ENCODE results near the gene SIGLEC1.
A peak's percentile ranks its signal among the peaks of the same experiment; 100 is the strongest.

Gene SIGLEC1

DNA sequence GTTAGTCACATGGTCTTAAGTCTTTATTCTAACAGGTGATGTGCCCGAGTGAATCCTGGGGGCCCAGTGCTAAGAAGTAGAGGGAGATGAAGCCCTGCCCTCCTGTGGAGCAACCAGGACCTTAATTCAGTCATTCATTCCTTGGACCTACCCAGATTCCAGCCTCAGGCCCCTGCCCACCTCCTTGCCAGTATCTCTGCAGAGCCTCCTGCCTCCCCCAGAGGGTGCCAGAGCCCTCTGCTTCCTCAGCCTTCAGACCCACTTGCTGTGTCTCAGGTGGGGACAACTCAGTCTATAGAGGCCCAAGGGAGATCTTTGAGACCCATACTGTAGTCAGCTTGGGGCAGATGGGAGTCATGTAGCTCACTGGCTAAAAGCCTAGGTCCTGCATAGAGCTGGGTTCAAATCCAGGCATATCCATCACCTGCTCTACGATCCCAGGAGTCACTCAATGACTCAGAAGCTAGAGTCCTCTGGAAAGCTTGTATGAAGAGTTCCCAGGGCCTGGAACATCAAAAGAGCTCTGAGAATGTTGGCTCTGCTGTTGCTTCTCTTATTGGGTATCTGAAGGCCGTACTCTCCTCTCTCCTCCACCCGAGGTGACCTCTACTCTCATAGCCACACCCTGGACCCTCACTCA lies 3.9 kb upstream of the SIGLEC1 start:
- intact Hi-C loops (cut with DNase I; ENCODE audit: low total_unique reads): no loop called here
- Histone ChIP-seq H3K9me3 (no peaks in the 10 kb centered on the region), H3K36me3 (no peaks in the 10 kb centered on the region), H3K4me1 (no peaks in the 10 kb centered on the region), H3K27ac (no peak overlapping the region), H3K4me3 (no peak overlapping the region), H3K27me3 (peaks cover 0 to 22% of the 10 kb centered on the region in 2 donors)
- TF ChIP-seq, protein P1, sequence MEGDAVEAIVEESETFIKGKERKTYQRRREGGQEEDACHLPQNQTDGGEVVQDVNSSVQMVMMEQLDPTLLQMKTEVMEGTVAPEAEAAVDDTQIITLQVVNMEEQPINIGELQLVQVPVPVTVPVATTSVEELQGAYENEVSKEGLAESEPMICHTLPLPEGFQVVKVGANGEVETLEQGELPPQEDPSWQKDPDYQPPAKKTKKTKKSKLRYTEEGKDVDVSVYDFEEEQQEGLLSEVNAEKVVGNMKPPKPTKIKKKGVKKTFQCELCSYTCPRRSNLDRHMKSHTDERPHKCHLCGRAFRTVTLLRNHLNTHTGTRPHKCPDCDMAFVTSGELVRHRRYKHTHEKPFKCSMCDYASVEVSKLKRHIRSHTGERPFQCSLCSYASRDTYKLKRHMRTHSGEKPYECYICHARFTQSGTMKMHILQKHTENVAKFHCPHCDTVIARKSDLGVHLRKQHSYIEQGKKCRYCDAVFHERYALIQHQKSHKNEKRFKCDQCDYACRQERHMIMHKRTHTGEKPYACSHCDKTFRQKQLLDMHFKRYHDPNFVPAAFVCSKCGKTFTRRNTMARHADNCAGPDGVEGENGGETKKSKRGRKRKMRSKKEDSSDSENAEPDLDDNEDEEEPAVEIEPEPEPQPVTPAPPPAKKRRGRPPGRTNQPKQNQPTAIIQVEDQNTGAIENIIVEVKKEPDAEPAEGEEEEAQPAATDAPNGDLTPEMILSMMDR (IDR thresholded peaks at IDR 0.05): peak; percentile 31 to 38
- no peak for DNase-seq

DNA sequence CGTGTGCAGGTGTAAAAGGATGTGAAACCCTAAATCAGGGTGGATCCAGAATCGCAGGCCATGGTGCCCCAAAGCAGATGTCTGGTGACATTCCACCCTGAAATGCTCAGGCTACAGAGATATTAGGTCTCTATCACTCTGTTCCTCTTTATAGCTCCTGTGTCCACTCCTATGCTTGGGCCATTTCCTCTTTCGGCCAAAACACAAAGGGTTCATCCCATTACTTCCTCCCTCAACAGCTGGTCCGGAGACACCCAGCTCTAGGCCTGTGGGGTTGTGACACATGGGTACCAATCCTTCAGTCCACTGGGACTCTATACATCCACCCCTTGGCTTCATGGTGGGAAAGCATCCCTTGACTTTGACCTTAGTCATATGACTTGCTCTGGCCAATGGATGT lies 1.7 kb upstream of the SIGLEC1 start:
- intact Hi-C loops (cut with DNase I; ENCODE audit: low total_unique reads): no loop called here
- TF ChIP-seq, protein P1 (IDR thresholded peaks at IDR 0.05): no peak
- DNase-seq: no peak

DNA sequence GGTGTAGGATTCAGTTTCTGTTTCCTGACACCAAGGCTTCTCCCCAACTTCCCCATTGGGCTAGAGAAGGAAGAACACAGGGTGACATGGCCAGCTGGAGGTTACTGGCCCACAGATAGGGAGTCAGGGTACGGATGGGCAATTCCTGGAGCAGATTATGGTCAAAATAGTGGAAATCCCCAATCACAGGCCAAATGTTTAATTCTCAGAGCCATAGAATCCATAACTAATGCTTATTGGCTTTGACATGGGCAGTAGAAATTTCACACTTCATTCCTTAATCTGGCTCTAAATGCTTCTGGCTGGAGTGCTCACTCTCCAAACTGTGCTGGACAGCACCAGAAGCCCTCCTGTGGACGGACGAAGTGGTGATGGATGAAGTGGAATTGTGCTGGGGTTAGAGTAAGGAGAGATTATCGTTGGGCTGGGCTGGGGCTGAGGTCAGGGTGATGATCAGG lies 887 bp downstream of the SIGLEC1 start:
- Histone ChIP-seq H3K36me3 (no peaks in the 10 kb centered on the region), H3K27me3 (no peaks in the 10 kb centered on the region), H3K9me3 (no peaks in the 10 kb centered on the region), H3K4me3 (no peak overlapping the region), H3K4me1 (peaks cover 0 to 20% (median 11%) of the 10 kb centered on the region in 4 donors), H3K27ac (no peak overlapping the region)
- TF ChIP-seq, protein P1 (IDR thresholded peaks at IDR 0.05): no peak
- no peak for DNase-seq
- intact Hi-C loops (cut with DNase I; ENCODE audit: low total_unique reads): loop anchor here (2.0 kb wide), 1 partner anchor 35 kb away; no protein-coding TSS in a partner anchor

More for the DNA sequence above, 1.7 kb upstream of the SIGLEC1 start:
- Histone ChIP-seq H3K9me3 (no peaks in the 10 kb centered on the region), H3K4me3 (no peak overlapping the region), H3K27ac (no peak overlapping the region), H3K27me3 (peaks cover 0 to 12% of the 10 kb centered on the region in 2 donors), H3K36me3 (no peaks in the 10 kb centered on the region), H3K4me1 (peaks cover 0 to 8% (median 0%) of the 10 kb centered on the region in 4 donors)

DNA sequence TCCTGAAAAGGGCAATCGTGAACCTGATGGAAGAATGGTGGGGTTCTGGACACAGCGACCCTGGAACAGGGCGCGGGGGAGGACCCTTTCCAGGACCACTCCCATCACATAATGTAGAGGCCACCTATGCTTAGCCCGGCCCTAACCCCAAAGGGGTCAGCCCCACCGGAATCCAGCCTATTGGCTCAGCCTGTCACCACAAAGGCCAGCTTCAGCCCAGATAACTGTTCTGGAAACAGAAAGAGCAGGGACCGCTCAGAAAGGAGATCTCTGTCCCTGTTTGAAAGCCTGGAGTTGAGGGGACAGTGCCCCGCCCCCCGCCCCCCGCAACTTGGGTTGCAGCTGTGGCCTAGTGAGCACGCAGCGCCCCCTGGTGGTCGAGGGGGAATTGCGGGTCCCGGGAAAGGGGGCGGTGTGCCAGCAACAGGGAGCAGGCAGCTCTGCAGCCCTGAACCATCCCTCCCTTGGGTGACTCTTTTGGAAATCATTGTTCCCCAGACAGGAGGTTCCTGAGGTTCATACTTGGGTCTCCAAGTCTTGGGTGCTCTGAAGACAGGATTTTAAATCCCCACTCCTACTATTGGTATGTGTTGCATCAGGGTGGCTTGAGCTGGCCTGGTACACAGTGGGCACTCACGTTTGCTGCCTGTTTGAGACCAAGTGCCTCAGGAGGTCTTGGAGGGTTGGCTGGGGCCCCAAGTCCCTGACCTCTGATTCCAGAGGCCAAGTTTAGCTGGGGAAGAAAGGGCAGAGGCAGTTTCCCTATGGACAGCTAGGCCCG lies 1.5 kb downstream of the SIGLEC1 start:
- Histone ChIP-seq H3K4me3 (no peak overlapping the region), H3K36me3 (no peaks in the 10 kb centered on the region), H3K9me3 (no peaks in the 10 kb centered on the region), H3K27me3 (no peaks in the 10 kb centered on the region), H3K4me1 (peaks cover 0 to 20% (median 12%) of the 10 kb centered on the region in 4 donors), H3K27ac (no peak overlapping the region)
- intact Hi-C loops (cut with DNase I; ENCODE audit: low total_unique reads): loop anchor here (2.0 kb wide), 1 partner anchor 34 kb away; no protein-coding TSS in a partner anchor
- TF ChIP-seq, protein P1 (IDR thresholded peaks at IDR 0.05): peak; percentile 95 to 97
- peak in 1 of 2 donors; percentile 69 for DNase-seq

DNA sequence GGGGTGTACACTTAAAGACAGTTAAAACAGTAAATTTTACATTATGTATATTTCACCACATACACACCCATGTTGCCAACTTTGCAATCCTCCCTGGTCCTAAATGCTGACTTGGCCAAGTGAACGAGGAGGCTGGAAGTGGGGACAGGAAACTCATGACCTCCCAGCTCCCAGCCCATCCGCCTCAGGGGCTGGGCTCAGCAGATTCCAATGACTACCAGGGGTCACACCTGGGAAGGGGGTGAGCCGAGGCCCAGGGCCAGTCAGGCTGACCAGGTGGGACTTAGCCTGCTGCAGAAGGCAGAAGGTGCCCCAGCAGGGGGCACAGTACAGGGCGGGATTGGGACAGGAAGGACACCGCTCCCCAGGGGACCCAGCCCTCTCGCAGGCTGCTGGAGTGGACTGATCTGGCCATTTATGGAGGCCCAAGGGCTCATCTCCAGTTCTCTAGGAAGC lies 2.4 kb downstream of the SIGLEC1 start:
- TF ChIP-seq, protein P1 (IDR thresholded peaks at IDR 0.05): no peak
- H3K27me3 ChIP-seq: no peaks in the 10 kb centered on the region
- DNase-seq: no peak
- H3K36me3 ChIP-seq: no peaks in the 10 kb centered on the region
- peaks cover 0 to 20% (median 12%) of the 10 kb centered on the region in 4 donors for H3K4me1 ChIP-seq
- no peak overlapping the region for H3K4me3 ChIP-seq
- H3K9me3 ChIP-seq: no peaks in the 10 kb centered on the region
- no peak overlapping the region for H3K27ac ChIP-seq
- intact Hi-C loops (cut with DNase I; ENCODE audit: low total_unique reads): loop anchor here (2.0 kb wide), 1 partner anchor 33 kb away; no protein-coding TSS in a partner anchor
